ENCODE data around the gene PHACTR1. TPM values are rescaled to one million over a fixed set of nuclear protein-coding genes. Genes with fewer than 3 reads are reported as not detected.

Gene PHACTR1
- polyA plus RNA-seq, 3 donors: 6.1 to 26.9 (median 7.6) TPM

GRCh38 chr6:13063300-13063918 is 346.8 kb downstream of the PHACTR1 start:
- intact Hi-C loops (cut with micrococcal nuclease): no loop called here
- 100% methylated on average over 2 of the region's 3 CpGs for WGBS (ENCODE audit: insufficient coverage)
- Mint-ChIP-seq H3K36me3 (no peaks in the 10 kb centered on the region), H3K27ac (no peak overlapping the region), H3K9me3 (no peaks in the 10 kb centered on the region), H3K4me1 (peaks cover 3% of the 10 kb centered on the region), H3K4me3 (no peak overlapping the region), H3K27me3 (ENCODE audit: low read depth in 3 of 3) (no peaks in the 10 kb centered on the region)
- H3K4me3 ChIP-seq (replicated peaks in 1 of 3; ENCODE audit: low read depth in 2 of 3, low read length in 3 of 3): no peak overlapping the region
- no peak for DNase-seq
- no peaks in the 10 kb centered on the region for H3K9me3 ChIP-seq (replicated peaks in 1 of 2; ENCODE audit: control insufficient read depth in 1 of 2, insufficient read depth in 1 of 2, low read length in 2 of 2)
- no peak overlapping the region for H3K27ac ChIP-seq (ENCODE audit: low read depth in 1 of 2, low read length in 2 of 2)
- H2AFZ ChIP-seq (ENCODE audit: insufficient read depth, low read depth, low read length, poor library complexity, severe bottlenecking): no peak overlapping the region
- no peaks in the 10 kb centered on the region for H3K36me3 ChIP-seq (replicated peaks in 1 of 2; ENCODE audit: control insufficient read depth in 1 of 2, insufficient read depth in 2 of 2, low read length in 2 of 2)
- H3K4me2 ChIP-seq (replicated peaks; ENCODE audit: extremely low read depth, low read length, poor library complexity, severe bottlenecking): no peak overlapping the region
- TF ChIP-seq, protein P1, sequence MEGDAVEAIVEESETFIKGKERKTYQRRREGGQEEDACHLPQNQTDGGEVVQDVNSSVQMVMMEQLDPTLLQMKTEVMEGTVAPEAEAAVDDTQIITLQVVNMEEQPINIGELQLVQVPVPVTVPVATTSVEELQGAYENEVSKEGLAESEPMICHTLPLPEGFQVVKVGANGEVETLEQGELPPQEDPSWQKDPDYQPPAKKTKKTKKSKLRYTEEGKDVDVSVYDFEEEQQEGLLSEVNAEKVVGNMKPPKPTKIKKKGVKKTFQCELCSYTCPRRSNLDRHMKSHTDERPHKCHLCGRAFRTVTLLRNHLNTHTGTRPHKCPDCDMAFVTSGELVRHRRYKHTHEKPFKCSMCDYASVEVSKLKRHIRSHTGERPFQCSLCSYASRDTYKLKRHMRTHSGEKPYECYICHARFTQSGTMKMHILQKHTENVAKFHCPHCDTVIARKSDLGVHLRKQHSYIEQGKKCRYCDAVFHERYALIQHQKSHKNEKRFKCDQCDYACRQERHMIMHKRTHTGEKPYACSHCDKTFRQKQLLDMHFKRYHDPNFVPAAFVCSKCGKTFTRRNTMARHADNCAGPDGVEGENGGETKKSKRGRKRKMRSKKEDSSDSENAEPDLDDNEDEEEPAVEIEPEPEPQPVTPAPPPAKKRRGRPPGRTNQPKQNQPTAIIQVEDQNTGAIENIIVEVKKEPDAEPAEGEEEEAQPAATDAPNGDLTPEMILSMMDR (IDR thresholded peaks at IDR 0.05): no peak
- H3K9ac ChIP-seq (ENCODE audit: insufficient read depth, low read length, poor library complexity, severe bottlenecking): no peak overlapping the region
- H4K20me1 ChIP-seq (ENCODE audit: insufficient read depth, low read length): no peaks in the 10 kb centered on the region
- no peaks in the 10 kb centered on the region for H3K27me3 ChIP-seq (ENCODE audit: control insufficient read depth in 2 of 2, insufficient read depth in 2 of 2, low read length in 2 of 2)
- H3K4me1 ChIP-seq (ENCODE audit: control insufficient read depth in 1 of 2, insufficient read depth in 2 of 2, low read length in 2 of 2): peaks cover 1 to 5% of the 10 kb centered on the region in 2 donors
- H3K79me2 ChIP-seq (ENCODE audit: insufficient read depth, low read length): no peaks in the 10 kb centered on the region

- no peak overlapping the region for H3K4me3 Mint-ChIP-seq
- DNase-seq: no peak
- Histone ChIP-seq H3K79me2 (ENCODE audit: insufficient read depth, low read length) (no peaks in the 10 kb centered on the region), H3K27me3 (ENCODE audit: control insufficient read depth in 2 of 2, insufficient read depth in 2 of 2, low read length in 2 of 2) (no peaks in the 10 kb centered on the region), H3K9ac (ENCODE audit: insufficient read depth, low read length, poor library complexity, severe bottlenecking) (no peak overlapping the region), H3K4me3 (replicated peaks in 1 of 3; ENCODE audit: low read depth in 2 of 3, low read length in 3 of 3) (no peak overlapping the region), H3K27ac (ENCODE audit: low read depth in 1 of 2, low read length in 2 of 2) (no peak overlapping the region), H3K4me1 (ENCODE audit: control insufficient read depth in 1 of 2, insufficient read depth in 2 of 2, low read length in 2 of 2) (peaks cover 7 to 11% of the 10 kb centered on the region in 2 donors), H3K36me3 (replicated peaks in 1 of 2; ENCODE audit: control insufficient read depth in 1 of 2, insufficient read depth in 2 of 2, low read length in 2 of 2) (no peaks in the 10 kb centered on the region), H3K9me3 (replicated peaks in 1 of 2; ENCODE audit: control insufficient read depth in 1 of 2, insufficient read depth in 1 of 2, low read length in 2 of 2) (no peaks in the 10 kb centered on the region), H2AFZ (ENCODE audit: insufficient read depth, low read depth, low read length, poor library complexity, severe bottlenecking) (no peak overlapping the region), H3K4me2 (replicated peaks; ENCODE audit: extremely low read depth, low read length, poor library complexity, severe bottlenecking) (no peak overlapping the region), H4K20me1 (ENCODE audit: insufficient read depth, low read length) (no peaks in the 10 kb centered on the region)
- no peaks in the 10 kb centered on the region for H3K9me3 Mint-ChIP-seq
- H3K4me1 Mint-ChIP-seq: peaks cover 11% of the 10 kb centered on the region
- no peak overlapping the region for H3K27ac Mint-ChIP-seq
- H3K27me3 Mint-ChIP-seq (ENCODE audit: low read depth in 3 of 3): no peaks in the 10 kb centered on the region
- no CpG with 5 or more reads among the region's 1 CpG for WGBS (ENCODE audit: insufficient coverage)
- TF ChIP-seq, protein P1 (IDR thresholded peaks at IDR 0.05): no peak
- intact Hi-C loops (cut with micrococcal nuclease): no loop called here
- no peaks in the 10 kb centered on the region for H3K36me3 Mint-ChIP-seq
These were observed 349.0 kb downstream of the PHACTR1 start for GRCh38 chr6:13065581-13065980.

Measured in CD14-positive monocyte (primary cell).